Measurements from ENCODE around the gene ZNF254.
"Not testable (repeated sequence)": the region's sequence is repeated elsewhere in the genome, so short reads cannot be mapped to it uniquely, and the experiment has no call there.

The ZNF254 gene

GRCh38 chr19:24086974-24087595 is at the start of gene ZNF254:
TSS of gene ZNF254 (plus strand) at chr19:24087187. CDS start at chr19:24087308, 121 bp downstream.
- peak; percentile 30 to 46 (median 43) for DNase-seq (ENCODE audit: low read depth in 3 of 3)

DNA sequence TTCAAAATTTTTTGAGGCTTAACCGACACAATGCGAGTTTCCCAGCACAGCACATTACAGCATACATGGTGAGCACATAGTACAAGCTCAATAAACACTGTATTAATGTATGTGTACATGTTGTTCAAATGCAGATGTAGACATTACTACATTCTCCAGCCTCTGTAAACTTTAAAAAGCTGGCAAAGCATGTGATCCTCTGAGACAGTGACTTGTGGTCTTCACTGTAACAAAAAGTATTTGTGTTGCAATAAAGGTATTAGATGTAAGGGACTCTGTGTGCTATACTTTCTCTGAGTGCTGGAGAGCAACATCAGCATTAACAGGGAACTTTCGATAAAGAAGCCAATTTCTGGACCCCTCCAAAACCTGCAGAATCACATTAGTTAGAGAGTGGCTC is 46.4 kb upstream of the ZNF254 start:
- DNase-seq (ENCODE audit: low read depth in 3 of 3) = no peak

- not testable (repeated sequence) for DNase-seq (ENCODE audit: low read depth in 3 of 3)
Observed at GRCh38 chr19:24041326-24041725, 45.7 kb upstream of the ZNF254 start.

- DNase-seq (ENCODE audit: low read depth in 3 of 3) = no peak
Observed at GRCh38 chr19:24046550-24046949, 40.4 kb upstream of the ZNF254 start.

- DNase-seq (ENCODE audit: low read depth in 3 of 3) = no peak
Observed at GRCh38 chr19:24048261-24048660, 38.7 kb upstream of the ZNF254 start.

DNA sequence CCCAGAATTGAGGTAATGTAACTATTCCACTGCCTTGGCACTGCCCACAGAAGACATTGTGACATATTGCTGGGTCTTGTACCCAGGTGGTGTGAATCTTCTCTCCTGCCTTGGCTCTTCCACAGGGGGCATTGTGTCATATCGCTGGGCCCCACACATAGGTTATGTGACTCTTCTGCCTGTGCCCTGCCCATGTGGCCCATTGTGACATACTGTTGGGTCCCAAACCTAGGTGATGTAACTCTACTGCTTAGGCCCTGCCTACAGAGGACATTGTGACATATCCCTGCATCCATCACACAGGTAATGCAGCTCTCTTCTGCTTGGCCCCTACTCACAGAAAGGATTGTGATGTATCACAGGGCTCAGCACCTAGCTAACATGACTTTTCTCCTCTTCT is 37.5 kb upstream of the ZNF254 start:
- DNase-seq (ENCODE audit: low read depth in 3 of 3) = no peak

DNA sequence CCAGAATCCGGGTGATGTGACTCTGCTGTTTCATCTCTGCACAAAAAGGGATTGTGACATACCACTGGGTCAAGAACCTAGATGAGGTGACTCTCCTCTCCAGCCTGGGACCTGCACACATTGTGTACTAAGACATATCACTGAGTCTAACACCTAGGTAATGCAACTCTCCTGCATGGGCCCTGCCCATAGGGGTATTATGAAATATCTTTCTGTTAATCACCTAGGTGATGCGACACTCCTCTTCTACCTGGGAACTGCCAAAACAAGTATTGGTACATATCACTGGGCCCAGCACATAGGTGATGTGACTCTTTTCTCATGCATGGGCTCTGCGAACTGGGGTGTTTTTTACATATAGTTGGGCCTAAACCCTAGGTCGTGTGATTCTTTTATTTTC is 35.5 kb upstream of the ZNF254 start:
- DNase-seq (ENCODE audit: low read depth in 3 of 3) = no peak

DNA sequence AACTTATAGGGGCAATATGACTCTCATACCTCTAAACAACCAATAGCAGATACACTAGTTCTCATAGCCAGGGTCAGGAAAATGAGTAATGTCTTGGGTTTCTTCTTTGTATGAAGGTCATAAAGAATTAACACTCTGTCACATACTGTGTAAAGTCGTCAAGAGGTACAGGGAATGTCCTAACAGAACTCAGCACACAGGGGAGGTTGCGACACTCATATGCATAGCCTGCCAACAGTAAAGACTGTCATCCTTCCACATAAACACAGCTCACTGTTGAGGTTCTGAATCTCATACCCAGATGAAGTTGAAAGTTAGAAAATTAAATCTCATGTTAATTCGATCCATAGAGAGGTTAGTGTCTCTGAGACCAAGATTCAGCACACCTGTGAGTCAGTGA is 34.2 kb upstream of the ZNF254 start:
- no peak for DNase-seq (ENCODE audit: low read depth in 3 of 3)

DNA sequence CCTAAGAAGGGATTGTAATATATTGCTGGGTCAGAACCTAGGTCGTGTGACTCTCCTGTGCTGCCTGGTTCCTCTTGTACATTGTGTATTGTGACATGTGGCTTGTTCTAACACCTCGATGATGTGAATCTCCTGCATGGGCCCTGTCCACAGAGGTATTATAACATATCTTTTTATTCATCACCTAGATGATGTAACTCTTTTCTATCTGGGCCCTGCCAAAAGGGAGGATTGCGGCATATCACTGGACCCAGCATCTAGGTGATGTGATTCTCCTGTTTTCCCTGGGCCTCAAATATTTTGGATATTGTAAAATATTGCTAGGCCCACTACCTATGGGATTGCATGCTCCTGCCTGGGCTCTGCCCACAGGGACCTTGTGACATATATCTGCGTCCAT is 33.4 kb upstream of the ZNF254 start:
- no peak for DNase-seq (ENCODE audit: low read depth in 3 of 3)

GRCh38 chr19:24054044-24054935 is 32.7 kb upstream of the ZNF254 start:
- no peak for DNase-seq (ENCODE audit: low read depth in 3 of 3)

DNA sequence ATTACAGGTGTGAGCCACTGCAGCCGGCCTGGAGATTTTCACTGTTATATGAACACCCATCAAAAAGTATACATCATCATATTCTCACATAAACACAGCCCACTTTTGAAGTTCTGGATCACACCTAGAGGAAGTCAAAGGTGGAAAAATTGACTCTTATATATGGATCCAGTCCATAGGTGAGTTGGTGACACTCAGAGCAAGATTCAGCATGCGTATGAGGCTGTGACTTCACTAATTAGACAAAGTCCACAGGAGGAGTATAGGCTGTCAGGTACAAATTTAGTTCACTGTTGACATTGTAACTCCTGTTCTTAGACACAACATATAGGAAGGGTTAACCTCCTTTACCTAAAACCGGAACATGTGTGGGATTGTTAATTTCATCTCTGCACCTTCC is 31.4 kb upstream of the ZNF254 start:
- DNase-seq (ENCODE audit: low read depth in 3 of 3) = no peak

DNA sequence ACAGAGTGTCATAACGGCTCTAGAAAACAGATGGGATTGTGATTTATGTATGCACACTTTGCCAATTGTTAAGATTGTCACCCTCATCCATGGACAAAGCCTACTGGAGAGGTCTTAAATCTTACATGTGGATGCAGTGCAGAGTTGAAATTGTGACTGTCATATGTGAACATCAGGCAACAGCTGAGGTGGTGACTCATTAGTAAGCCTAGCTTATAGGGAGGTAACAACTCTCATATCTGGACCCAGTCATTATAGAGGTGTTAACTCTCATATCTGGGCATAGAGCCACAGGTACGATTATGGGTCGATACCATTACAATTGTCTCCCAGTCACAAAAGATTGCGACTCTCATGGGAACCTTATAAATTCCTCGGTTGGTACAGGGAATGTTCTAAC is 29.8 kb upstream of the ZNF254 start:
- no peak for DNase-seq (ENCODE audit: low read depth in 3 of 3)

DNA sequence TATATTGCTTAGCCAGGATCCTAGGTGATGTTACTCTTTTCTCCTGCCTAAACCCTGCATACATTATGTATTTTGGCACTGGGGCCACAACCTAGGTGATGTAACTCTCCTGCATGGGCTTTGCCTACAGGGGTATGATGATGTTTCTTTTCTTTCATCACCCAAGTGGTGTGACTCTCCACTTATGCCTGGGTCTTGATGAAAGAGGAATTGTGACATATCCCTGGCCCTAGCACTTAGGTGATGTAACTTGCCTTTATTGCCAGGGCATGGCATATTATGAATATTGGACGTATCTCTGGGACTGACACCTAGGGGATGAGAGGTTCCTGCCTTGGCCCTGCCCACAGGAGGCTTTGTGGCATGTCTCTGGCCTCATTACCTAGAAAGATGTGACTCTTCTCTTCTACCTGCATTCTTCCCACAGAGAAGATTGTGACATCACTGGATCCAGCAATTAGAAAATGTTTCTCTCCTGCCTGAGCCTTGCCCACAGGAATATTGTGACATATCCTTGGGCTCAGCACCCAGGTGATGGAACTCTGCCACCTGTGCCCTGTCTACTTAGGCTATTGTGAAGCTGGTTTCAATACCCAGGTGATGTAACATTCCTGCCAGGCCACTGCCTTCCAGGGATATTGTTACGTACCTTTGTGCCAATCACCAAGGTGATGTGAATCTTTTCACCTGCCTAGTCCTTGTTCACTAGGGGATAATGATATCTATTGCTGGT is 27.3 kb upstream of the ZNF254 start:
- DNase-seq (ENCODE audit: low read depth in 3 of 3) = no peak

GRCh38 chr19:24060687-24061356 is 26.2 kb upstream of the ZNF254 start:
- no peak for DNase-seq (ENCODE audit: low read depth in 3 of 3)

DNA sequence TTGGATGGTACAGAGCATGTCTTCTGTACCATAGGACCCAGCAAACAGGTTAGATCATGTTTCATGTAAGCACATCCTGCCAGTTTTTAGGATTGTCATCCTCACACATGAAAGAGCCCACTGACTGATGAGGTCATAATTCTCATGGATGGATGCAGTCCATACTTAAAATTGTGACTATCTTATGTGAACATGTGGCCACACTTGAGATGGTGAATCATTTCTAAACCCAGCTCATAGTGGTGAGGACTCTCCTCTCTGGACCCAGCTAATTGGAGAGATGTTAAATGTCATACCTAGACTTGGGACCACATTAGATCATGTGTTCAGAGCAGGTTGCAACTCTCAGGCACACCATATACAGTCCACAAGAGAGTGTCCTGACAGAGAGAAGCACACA is 24.8 kb upstream of the ZNF254 start:
- no peak for DNase-seq (ENCODE audit: low read depth in 3 of 3)

DNA sequence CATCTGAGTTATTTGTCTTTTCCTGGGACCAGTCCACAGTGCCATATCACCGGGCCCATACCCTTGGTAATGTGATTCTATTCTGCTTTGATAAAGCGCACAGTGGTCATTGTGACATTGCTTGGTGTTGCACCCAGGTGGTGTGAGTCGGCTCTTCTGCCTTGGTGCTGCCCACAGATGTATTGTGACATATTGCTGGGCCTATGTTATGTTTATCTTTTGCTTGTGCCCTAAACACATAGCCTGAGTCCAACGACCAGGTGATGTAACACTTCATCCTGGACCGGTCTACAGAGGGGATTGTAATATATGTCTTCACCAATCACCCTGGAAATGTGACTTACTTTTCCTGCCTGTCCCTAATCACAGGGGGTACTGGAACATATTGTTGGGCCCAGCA is 23.7 kb upstream of the ZNF254 start:
- no peak for DNase-seq (ENCODE audit: low read depth in 3 of 3)

- no peak for DNase-seq (ENCODE audit: low read depth in 3 of 3)
Observed at GRCh38 chr19:24064175-24064574, 22.8 kb upstream of the ZNF254 start.

GRCh38 chr19:24065243-24065642 is 21.7 kb upstream of the ZNF254 start:
- no peak for DNase-seq (ENCODE audit: low read depth in 3 of 3)

GRCh38 chr19:24065865-24066604 is 21.0 kb upstream of the ZNF254 start:
- DNase-seq (ENCODE audit: low read depth in 3 of 3) = no peak

DNA sequence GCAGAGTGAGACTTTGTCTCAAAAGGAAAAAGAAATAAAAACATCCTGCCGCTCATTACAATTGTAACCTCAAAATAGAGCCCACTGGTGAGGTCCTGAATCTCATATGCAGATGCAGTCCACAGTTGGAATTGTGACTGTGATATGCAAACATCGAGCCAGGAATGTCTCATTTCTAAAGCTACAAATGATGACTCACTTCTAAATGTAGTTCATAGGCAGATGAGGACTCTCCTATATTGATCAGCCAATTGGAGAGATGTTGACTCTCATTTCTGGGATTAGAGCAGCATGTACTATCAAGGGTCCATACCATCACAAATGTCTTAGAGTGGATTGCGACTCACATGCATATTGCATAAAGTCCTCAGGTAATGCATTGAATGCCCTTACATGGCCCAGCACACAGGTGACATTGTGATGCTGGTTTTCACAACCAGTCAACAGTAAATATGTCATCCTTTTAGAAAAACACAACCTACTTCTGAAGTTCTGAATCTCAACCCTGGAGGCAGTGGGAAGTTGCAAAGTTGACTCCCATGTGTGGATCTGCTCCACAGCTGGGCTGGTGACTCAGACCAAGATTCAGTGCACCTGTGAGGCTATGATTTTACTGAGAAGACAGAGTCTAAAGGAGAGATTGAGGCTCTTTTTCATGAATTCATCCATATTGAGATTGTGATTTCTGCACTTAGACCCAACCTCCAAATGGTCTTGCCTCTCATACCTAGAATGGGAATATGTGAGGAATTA is 16.9 kb upstream of the ZNF254 start:
- no peak for DNase-seq (ENCODE audit: low read depth in 3 of 3)

GRCh38 chr19:24071078-24071477 is 15.9 kb upstream of the ZNF254 start:
- DNase-seq (ENCODE audit: low read depth in 3 of 3) = no peak

Data from stimulated activated CD4-positive, alpha-beta T cell treated with anti-CD3 and anti-CD28 coated beads, TNF-alpha, amount 100 ng/mL, for 4 hours (primary cell).